H4 (cell line): ENCODE measurements around the gene PRKAR1B. TPM values are rescaled to one million over a fixed set of nuclear protein-coding genes. Genes with fewer than 3 reads are reported as not detected.

ENCODE experiments used
- DNase-seq: peaks from one replicate; pipeline ENCODE4 v3.0.0-alpha.2; 2015; ENCODE audit warnings: low spot score
- total RNA-seq: library from RNA; depleted of rRNA; stranded (reverse); fragments of >200 nt; shearing (Covaris generic); gene quantifications from 2 replicates; pipeline ENCODE4 v1.2.3, GENCODE V29; 2014; rRNA removed

Gene PRKAR1B
- total RNA-seq, 1 experiment from 2014 or later = 40.5 TPM

DNA sequence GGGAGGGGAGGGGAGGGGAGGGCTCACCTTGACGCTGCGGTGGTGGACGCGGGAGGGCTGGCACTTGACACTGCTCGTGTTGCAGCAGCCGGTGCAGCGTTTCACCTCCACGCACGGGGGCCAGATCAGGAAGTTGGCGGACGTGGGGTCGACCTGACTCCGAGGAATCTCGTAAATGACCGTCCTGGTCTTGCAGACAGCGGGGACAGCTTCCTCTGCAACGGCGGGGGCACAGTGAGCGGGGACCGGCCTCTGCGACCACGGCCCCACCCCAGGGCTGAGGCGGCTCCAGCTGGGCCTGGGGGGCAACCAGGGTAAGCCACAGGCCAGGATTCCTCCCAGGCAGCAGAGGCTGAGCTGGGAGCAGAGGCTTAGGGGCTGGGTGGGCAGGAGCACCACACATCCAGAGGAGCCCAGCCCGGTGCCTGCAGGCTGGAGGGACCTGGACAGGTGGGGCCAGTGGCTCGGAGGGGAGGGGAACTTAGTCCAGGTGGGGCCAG lies 216.2 kb downstream of the PRKAR1B start:
- DNase-seq = no peak

DNA sequence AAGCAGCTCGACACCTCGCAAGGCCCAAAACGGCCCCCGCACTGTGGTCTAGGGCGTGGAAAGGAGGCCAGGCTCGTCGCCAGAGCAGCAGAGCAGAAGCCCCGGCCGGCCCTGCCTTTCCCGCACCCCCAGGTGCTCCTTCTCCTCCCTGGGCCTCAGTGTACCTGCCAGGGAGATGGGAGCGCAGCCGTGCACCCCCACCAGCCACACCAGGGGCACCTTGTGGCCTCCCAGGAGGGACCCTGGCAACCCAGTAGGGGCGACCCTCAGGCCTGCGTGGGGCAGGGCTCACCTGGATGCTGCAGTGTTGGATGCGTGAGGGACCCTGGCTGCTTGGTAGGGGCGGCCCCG lies 217.0 kb downstream of the PRKAR1B start:
- DNase-seq = no peak

DNA sequence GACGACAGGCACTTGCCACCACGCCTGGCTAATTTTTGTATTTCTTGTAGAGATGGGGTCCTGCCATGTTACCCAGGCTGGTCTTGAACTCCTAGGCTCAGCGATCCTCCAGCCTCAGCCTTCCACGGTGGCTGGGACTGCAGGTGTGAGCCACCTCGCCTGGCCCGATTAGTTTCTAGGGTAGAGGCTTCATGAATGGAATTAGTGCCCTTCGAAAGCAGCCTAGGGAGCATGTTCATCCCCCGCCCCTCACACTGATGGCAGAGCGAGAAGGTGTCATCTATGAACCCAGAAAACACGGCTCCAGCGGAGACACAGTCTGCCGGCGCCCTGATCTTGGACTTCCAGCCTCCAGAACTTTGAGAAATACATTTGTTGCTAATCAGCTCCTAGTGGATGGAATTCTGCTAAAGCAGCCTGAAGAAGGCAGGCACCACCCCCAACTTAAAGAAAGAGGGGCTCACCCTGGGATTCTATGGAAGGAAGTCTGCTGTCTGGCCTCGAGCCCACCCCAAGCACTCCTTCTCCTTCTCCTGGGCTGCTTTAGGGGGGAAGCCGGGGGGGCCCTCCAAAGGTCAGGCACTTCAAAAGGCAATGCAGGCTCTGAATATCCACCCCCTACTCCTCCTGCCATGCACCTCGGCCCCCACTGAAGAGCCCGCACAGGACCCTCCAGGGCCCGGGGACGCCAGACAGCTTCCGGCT lies 217.5 kb downstream of the PRKAR1B start:
- DNase-seq = no peak

DNA sequence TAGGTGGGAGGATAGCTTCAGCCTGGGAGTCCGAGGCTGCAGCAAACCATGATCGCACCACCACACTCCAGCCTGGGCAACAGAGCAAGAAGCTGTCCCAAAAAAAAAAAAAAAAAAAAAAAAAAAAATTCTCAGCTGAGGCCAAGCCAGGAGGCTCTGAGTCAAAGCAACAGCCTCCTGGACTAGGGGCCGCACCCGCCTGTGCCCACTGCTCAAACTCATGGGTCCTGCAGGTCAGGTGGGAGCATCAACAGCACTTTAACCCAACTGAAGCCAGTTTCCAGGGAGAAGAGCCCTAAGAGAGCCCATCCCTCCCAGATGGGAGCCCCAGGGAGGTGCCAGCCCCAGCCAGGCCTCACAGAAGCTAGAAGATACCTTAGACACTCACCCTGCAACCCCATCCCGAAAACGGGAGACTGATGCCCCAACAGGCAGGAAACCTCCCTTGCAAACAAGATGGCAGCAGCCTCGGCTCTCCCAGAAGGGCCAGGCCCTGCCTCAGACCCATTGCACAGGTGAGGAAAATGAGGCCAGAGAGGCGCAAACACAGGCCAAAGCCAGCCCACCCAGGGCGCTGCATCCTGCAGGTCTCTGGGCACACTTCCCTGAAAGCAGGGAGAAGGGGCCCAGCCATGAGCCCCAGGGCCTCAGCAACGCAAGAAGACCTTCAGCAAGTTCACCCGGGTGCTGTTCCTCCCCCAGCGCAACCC lies 218.5 kb downstream of the PRKAR1B start:
- no peak for DNase-seq

DNA sequence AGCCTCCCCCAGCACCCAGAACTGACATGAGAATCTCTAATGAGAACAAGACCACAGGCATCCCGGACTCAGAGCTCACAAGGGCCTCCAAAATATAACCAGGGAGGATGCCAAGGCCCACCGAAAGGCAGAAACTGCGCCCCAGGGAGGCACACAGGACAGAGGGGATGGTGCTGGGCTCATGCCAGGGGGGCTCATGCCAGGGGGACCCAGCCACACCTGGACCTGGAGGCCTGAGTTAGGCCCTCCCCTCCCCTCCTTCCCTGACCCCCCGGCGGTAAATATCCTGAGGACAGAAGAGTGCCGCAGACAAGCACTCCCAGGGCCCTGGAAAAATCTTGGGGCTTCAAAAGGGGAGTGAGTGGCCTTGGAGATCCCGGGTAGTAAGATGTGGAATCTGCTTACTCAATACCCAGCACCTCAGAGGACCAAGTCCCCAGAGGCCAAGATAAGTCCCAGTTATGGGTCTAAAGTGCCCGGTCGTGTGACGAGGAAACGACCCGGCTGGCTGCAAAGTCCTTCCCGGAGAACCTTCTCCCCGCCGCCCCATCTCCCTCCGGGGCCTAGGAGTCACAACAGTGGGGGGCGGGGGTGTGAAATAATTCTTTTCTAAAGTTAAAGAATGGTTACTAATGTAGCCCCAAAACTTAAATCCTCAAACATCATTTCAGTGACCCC lies 219.3 kb downstream of the PRKAR1B start:
- DNase-seq = no peak

DNA sequence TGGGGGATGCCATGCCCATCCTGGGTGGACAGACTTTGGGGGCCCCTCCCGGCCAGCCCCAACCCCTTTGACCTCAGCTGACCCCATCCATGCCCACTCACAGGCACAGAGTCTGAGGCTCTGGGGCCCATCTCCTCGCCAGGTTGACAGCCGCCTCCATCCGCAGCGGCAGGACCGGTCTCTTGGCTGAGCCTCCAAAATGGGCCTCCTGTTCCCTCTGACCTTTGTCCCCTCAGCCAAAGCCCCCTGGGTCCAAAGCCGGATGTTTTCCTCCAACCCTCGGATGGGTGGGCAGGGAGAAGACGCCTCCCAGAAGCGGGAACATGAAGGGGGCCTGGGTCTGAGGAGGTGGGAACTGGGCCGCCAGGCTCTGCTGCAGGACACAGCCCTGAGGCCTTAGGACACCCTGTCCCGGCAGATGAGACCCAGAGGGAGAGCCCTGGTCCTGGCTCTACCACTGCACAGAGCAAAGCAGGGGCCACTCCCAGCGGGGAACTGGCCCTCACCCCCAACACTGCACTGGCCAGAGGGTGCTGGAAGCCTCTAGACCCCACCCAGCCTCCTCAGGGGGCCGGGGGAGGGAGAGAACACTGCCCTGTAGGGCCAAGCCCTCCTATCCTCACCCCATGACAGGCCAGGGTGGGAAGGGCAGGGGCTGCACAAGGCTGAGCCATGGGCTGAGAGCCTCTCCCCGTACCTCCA lies 220.0 kb downstream of the PRKAR1B start:
- DNase-seq = no peak

DNA sequence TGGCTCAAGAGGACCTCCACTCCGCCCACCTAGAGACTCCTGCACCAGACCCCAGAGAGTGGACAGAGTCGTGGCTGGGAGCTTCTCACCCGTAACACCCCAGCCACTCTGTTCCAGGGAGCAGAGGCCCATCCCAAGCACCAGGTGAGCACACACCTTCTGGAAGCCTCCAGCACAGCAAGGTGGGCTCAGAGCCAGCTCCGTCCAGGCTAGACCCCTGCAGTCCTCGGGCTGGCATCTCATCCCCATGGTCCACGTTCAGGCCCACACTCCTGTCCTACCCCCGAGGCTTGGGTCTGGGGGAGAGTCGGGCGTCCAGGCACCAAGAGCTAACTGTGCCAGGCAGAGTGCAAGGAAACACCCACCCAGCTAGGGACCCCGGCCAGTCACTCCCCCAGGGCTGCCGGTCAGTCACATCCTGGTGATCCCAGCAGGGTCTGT lies 220.7 kb downstream of the PRKAR1B start:
- DNase-seq = no peak

DNA sequence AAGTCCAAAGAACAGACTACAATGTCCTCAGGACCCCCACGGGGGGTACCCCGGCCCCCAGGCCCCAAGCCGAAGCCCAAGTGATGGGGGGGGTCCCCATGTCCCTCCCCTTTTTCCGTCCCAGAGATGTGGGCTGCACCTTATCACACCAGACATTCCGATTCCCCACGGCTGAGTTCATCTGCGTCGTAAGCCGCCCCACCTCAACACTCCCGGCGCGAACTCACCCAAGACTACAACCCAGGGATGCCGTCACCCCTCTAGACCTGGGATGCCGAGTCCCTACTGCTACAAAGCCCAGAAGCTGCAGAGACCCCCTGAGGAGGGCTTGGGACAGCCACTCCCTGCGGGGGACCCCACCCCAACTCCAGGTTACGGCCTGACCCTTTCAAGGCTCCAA lies 221.9 kb downstream of the PRKAR1B start:
- no peak for DNase-seq

DNA sequence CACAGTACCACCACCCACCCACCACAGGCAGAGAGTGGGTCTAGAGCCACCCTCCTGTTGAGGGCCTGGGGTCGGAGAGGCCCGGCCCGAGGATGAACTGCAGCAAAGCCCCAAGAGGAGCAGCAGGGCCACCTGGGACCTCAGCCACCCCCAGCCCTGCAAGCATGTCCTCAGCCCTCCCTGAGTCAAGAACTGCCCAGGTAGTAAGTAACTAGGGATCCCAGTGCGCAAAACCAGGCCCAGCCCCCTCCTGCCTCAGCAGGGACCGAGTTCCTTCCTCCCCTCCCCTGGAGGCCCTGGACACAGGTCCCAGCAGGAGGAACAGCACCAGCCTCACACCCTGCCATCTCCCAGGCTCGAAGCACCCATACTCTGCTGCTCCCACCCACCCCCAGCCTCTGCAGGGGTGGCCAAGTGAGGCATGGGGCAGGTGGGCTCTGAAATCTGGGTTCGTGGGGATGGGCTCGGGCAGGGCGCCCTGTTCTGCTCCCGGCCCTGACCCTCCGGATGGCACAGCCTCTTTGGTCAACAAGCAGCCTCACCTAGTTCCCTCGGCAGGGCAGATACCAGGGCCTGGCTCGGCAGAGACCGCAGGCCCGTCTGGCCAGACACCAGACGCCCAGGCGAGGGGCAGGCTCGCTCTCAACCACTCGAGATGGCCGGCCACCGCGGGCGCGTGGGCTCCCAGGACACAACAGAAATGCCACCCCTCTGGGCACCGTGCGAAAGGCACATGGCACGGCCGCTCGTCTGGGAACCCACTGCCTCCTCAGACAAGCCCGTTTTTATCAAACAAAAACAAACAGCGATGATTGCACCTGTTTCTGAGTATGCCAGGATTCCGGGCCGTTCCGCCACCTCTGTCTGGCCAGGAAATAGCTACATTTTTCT lies 222.6 kb downstream of the PRKAR1B start:
- DNase-seq = no peak

DNA sequence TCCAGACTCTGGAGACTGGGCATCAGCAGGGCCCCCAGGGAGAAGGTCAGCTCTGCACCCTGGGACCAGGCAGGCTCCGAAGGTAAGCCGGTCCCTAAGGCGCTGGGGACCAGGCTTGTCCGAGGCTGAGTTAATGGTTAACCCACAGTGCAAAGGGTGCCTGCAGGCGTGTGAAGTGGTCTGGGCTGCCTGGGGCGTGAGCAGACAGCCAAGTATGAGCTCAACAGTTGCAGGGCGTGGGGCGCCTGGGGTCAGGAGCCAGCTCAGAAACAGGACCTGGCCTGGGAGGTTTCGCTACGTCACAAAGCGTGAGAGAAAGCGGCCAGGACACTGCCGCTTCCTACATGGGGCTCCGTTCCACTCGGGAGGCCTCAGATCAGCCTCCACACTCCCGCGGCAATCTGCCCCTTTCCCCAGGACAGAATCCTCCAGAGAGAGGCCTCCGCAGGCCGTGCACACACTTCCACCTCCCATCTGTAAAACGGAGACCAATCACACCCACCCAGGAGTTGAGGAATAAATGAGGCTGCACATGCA lies 223.4 kb downstream of the PRKAR1B start:
- DNase-seq = no peak

DNA sequence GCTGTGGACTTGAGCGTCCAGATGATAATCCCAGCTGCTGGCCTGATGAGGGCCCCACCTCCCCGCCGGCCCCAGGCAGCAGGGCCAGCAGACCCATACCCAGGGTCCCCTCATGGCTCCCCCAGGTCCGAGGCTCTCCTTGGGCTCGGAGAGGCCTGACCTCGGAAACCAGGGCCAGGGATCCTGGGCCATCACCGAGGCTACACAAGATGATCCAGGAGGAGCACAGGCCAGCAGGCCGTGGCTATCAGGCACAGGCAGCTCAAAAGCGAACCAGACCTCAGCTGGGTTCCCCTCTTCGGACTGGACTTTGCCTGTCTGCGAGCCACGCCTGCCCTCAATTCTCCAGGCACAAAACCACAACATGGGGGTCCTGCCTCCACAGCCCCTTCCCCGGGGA lies 224.8 kb downstream of the PRKAR1B start:
- no peak for DNase-seq

DNA sequence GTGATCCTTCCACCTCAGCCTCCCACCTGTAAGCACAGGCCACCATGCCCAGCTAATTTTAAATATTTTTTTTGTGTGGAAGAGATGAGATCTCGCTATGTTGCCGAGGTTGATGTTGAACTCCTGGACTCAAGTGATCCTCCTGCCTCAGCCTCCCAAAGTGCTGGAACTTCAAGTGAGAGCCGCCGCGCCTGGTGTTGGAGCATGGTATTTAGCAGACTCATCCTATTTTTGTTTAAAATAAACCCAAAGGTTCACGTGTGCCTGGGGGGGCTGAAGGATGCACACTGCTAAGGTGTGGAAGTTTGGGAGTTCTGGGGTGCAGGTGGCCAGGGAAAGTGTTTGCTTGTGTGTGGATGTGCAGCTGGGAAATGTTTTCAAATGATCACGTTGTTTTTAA lies 225.6 kb downstream of the PRKAR1B start:
- DNase-seq = no peak

DNA sequence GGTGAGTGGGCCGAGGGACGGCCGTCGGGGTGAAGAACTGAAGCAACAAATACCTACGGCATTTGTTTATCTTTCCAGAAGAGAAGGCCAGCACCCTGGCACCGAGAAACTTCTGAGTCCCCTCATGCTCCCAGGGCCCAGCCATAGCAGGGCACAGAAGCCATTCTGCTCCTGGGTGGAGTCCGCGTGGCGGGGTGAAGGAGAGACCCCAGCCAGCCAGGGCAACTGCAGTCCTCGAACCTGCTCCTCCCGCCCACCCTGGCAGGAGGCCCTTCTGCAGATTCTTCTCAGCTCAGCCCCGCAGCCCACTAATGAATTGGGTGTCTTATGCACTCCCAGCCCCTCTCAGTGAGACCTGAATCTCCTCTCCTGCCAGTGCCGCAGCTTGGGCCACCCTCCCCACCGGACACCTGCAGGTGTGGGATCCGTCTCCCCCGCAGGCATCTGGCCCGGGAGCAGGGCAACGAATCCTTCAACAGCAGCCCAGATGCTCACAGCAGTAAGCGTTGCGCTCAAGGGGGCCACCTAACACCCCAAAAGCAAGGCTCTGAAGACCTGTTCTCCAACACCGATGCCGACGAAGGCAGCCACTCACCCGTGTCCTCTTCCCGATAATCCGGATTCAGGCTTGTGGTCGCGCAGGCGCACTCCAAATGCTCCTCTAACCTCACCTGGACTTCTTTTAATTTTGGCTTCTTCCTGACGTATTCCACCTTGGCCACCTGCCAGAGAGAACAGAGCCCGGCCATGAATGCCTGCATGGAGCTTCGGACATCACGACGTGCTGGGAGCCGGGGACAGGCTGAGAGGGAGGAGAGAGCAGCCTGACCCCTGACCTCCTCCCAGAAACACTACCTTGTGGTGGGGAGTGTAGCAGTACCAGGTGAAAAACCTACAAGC lies 226.3 kb downstream of the PRKAR1B start:
- DNase-seq = no peak

DNA sequence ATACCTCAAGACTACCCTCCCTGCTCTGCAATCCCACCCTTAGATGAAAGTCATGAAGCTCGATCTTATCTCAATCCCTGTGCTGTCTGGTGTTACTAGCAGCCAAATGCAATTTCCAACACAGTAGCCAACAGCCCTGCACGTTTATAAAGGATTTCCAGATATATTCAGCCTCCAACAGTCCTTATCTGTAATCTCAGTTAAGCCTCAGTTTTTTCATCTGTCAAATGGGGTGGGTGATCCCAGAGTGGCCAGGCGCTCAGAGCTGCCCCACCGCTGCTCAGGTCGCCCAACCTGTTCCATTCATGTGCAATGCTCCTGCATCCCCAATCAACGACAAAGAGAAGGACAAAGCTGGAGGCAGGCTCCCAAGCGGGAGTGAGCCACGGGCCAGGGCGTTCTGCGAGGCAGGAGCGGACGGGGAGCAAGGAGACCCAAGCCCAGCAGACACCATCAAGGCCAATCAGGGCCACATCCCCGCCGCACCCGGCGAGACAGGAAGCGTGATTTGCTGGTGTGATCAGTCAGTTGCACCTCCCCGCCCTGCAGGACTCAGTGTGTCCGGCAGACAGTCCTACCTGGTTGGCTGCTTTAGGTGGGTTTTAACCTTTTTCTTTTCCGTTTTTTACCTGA lies 227.1 kb downstream of the PRKAR1B start:
- no peak for DNase-seq

Other genes starting within 250 kb of the PRKAR1B start
- 37.3 and 38.6 TPM in 2 replicates for gene PDGFA, start 207.4 kb downstream of the PRKAR1B start, total RNA-seq
- 51.0 and 51.2 TPM in 2 replicates for gene DNAAF5, start 582 bp downstream of the PRKAR1B start, total RNA-seq
- 157 and 180 TPM in 2 replicates for gene SUN1, start 105.2 kb upstream of the PRKAR1B start, total RNA-seq
- gene GET4, start 149.3 kb upstream of the PRKAR1B start, total RNA-seq = 42.0 and 50.6 TPM in 2 replicates
- gene ADAP1, start 227.4 kb upstream of the PRKAR1B start, total RNA-seq = 0.82 and 1.4 TPM in 2 replicates
- gene COX19, start 248.3 kb upstream of the PRKAR1B start, total RNA-seq = 8.3 and 10.2 TPM in 2 replicates